ENCODE data around the gene YPEL5. TPM values are rescaled to one million over a fixed set of nuclear protein-coding genes. Genes with fewer than 3 reads are reported as not detected.

Gene YPEL5
- total RNA-seq, 1 experiment from 2014 or later = 27.3 TPM

GRCh38 chr2:30155889-30156658 is 9.3 kb downstream of the YPEL5 start (continued):
- TF ChIP-seq, protein P1, sequence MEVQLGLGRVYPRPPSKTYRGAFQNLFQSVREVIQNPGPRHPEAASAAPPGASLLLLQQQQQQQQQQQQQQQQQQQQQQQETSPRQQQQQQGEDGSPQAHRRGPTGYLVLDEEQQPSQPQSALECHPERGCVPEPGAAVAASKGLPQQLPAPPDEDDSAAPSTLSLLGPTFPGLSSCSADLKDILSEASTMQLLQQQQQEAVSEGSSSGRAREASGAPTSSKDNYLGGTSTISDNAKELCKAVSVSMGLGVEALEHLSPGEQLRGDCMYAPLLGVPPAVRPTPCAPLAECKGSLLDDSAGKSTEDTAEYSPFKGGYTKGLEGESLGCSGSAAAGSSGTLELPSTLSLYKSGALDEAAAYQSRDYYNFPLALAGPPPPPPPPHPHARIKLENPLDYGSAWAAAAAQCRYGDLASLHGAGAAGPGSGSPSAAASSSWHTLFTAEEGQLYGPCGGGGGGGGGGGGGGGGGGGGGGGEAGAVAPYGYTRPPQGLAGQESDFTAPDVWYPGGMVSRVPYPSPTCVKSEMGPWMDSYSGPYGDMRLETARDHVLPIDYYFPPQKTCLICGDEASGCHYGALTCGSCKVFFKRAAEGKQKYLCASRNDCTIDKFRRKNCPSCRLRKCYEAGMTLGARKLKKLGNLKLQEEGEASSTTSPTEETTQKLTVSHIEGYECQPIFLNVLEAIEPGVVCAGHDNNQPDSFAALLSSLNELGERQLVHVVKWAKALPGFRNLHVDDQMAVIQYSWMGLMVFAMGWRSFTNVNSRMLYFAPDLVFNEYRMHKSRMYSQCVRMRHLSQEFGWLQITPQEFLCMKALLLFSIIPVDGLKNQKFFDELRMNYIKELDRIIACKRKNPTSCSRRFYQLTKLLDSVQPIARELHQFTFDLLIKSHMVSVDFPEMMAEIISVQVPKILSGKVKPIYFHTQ (CRISPR knock-in tag; IDR thresholded peaks at IDR 0.05) = no peak
- no peak for TF ChIP-seq ZBTB21 (CRISPR knock-in tag; IDR thresholded peaks at IDR 0.05; ENCODE audit: borderline replicate concordance)

- H3K4me3 Mint-ChIP-seq = no peak overlapping the region
- ATAC-seq (no peak), DNase-seq (ENCODE audit: low spot score) (no peak)
- ChIA-PET CTCF (interaction anchor here (0.6 to 1.3 kb wide), 2 partner anchors 7 to 1195 kb away, joined by 4 to 7 read pairs; no protein-coding TSS in a partner anchor), POLR2A (no interaction called here)
- H3K9me3 Mint-ChIP-seq = no peaks in the 10 kb centered on the region
- no peaks in the 10 kb centered on the region for H3K27me3 Mint-ChIP-seq (ENCODE audit: low read depth)
- TF ChIP-seq HMGXB4 (CRISPR knock-in tag; IDR thresholded peaks at IDR 0.05) (no peak), CBFB (CRISPR knock-in tag; IDR thresholded peaks at IDR 0.05; ENCODE audit: low read depth) (no peak), NFE2L1 (CRISPR knock-in tag; IDR thresholded peaks at IDR 0.05) (no peak)
- peaks cover 26% of the 10 kb centered on the region for H3K36me3 Mint-ChIP-seq
- H3K4me1 Mint-ChIP-seq = peaks cover 19% of the 10 kb centered on the region
- no peak overlapping the region for H3K27ac Mint-ChIP-seq
These were observed 10.8 kb downstream of the YPEL5 start for GRCh38 chr2:30157616-30158015.

DNA sequence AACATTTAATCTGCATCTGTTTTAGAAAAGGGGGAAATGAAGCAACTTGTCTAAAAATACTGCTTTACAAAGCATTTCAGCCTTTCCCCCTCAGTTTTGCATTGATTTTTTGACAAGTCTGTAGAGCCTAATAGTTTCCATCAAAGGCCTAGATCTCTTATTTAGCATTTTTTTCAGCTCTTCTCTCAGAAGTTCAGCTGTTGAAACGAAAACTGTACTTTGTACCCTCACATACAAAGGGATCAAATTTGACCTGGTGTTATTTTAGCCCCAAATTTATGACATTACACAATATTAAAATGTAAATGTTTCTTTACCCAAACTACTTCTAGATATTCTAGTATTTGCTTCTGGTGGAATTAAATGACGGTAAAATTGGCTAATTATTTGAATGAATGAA is 13.0 kb downstream of the YPEL5 start:
- ChIA-PET CTCF (interaction anchor here (0.6 to 1.0 kb wide), 2 partner anchors 64 to 552 kb away, joined by 3 read pairs; no protein-coding TSS in a partner anchor), POLR2A (no interaction called here)
- TF ChIP-seq TP53 (CRISPR knock-in tag; IDR thresholded peaks at IDR 0.05) (no peak), ETV6 (CRISPR knock-in tag; IDR thresholded peaks at IDR 0.05) (no peak), HMGA2 (CRISPR knock-in tag; IDR thresholded peaks at IDR 0.05) (no peak), NFYB (CRISPR knock-in tag; conservative IDR thresholded peaks at IDR 0.05; ENCODE audit: low read depth) (no peak), NR2C2 (CRISPR knock-in tag; IDR thresholded peaks at IDR 0.05) (no peak), ZNF232 (CRISPR knock-in tag; IDR thresholded peaks at IDR 0.05) (no peak), FOXP4 (CRISPR knock-in tag; IDR thresholded peaks at IDR 0.05) (no peak), ZMAT4 (CRISPR knock-in tag; IDR thresholded peaks at IDR 0.05) (no peak), ZNF219 (CRISPR knock-in tag; IDR thresholded peaks at IDR 0.05; ENCODE audit: borderline replicate concordance) (no peak), ZNF416 (CRISPR knock-in tag; IDR thresholded peaks at IDR 0.05) (no peak), ZNF671 (CRISPR knock-in tag; IDR thresholded peaks at IDR 0.05) (no peak), TEAD1 (CRISPR knock-in tag; IDR thresholded peaks at IDR 0.05) (no peak), SOX15 (CRISPR knock-in tag; IDR thresholded peaks at IDR 0.05) (no peak), OVOL2 (CRISPR knock-in tag; IDR thresholded peaks at IDR 0.05; ENCODE audit: borderline replicate concordance) (no peak), SP1 (CRISPR knock-in tag; conservative IDR thresholded peaks at IDR 0.05) (no peak), ZNF138 (CRISPR knock-in tag; conservative IDR thresholded peaks at IDR 0.05) (no peak)
- TF ChIP-seq, protein P2, sequence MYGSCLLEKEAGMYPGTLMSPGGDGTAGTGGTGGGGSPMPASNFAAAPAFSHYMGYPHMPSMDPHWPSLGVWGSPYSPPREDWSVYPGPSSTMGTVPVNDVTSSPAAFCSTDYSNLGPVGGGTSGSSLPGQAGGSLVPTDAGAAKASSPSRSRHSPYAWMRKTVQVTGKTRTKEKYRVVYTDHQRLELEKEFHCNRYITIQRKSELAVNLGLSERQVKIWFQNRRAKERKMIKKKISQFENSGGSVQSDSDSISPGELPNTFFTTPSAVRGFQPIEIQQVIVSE (CRISPR knock-in tag; IDR thresholded peaks at IDR 0.05; ENCODE audit: borderline replicate concordance) = no peak
- no peaks in the 10 kb centered on the region for H3K27me3 Mint-ChIP-seq (ENCODE audit: low read depth)
- DNase-seq (ENCODE audit: low spot score) (no peak), ATAC-seq (no peak)
- no peak overlapping the region for H3K27ac Mint-ChIP-seq
- H3K4me1 Mint-ChIP-seq = peaks cover 22% of the 10 kb centered on the region
- no peaks in the 10 kb centered on the region for H3K9me3 Mint-ChIP-seq
- peaks cover 26% of the 10 kb centered on the region for H3K36me3 Mint-ChIP-seq
- no peak overlapping the region for H3K4me3 Mint-ChIP-seq

Measured in WTC11 (cell line).